Osteoblast (primary cell): Measurements from ENCODE around the gene DNAJB6. TPM values are rescaled to one million over a fixed set of nuclear protein-coding genes. Genes with fewer than 3 reads are reported as not detected.

ENCODE experiments used
- DNase-seq: peaks from one replicate; pipeline ENCODE4 v3.0.0; 2011; ENCODE audit warnings: low spot score, mixed read lengths; ENCODE audit not compliant: insufficient read length; ENCODE audit errors: missing footprints
- H2AFZ ChIP-seq: 2 replicates; pipeline ENCODE4 v1.6.0; 2011; ENCODE audit warnings: mild to moderate bottlenecking, low read length
- H3K27ac ChIP-seq: 2 replicates; pipeline ENCODE4 v1.5.1; 2011; ENCODE audit warnings: mild to moderate bottlenecking, low read depth, low read length, moderate library complexity
- H3K27me3 ChIP-seq: 2 replicates; pipeline ENCODE4 v1.6.0; 2012; ENCODE audit warnings: mild to moderate bottlenecking, control low read depth, inconsistent platforms, low read length, moderate library complexity; ENCODE audit not compliant: insufficient read depth
- H3K36me3 ChIP-seq: 2 replicates; pipeline ENCODE4 v1.5.1; 2011; ENCODE audit warnings: mild to moderate bottlenecking, low read length, control low read depth, moderate library complexity; ENCODE audit not compliant: insufficient read depth
- H3K4me1 ChIP-seq: 2 replicates; pipeline ENCODE4 v1.5.1; 2011; ENCODE audit warnings: mild to moderate bottlenecking, low read length, control low read depth, moderate library complexity; ENCODE audit not compliant: insufficient read depth
- H3K4me2 ChIP-seq: 2 replicates; pipeline ENCODE4 v1.6.0; 2011; ENCODE audit warnings: mild to moderate bottlenecking, low read length; ENCODE audit not compliant: insufficient read depth
- H3K4me3 ChIP-seq: fragments of 200-600 bp; sonication (generic); 3 replicates; pipeline ENCODE4 v1.5.1; 2012; ENCODE audit warnings: mild to moderate bottlenecking, low read length, inconsistent platforms; ENCODE audit not compliant: insufficient read depth
- H3K79me2 ChIP-seq: 2 replicates; pipeline ENCODE4 v1.6.0; 2012; ENCODE audit warnings: mild to moderate bottlenecking, low read length, control low read depth, inconsistent platforms; ENCODE audit not compliant: insufficient read depth
- H3K9me3 ChIP-seq: 2 replicates; pipeline ENCODE4 v1.5.1; 2011; ENCODE audit warnings: low read depth, low read length, control low read depth
- H4K20me1 ChIP-seq: 2 replicates; pipeline ENCODE4 v1.6.0; 2012; ENCODE audit warnings: mild to moderate bottlenecking, low read length, control low read depth; ENCODE audit not compliant: insufficient read depth
- CTCF ChIP-seq: IDR thresholded peaks from 2 replicates; pipeline ENCODE4 v1.5.1; 2011; ENCODE audit warnings: mild to moderate bottlenecking, low read depth, low read length, moderate library complexity; ENCODE audit errors: extremely low read depth
- total RNA-seq: library from RNA; depleted of rRNA; stranded (reverse); fragments of >200 nt; gene quantifications from 2 replicates; pipeline ENCODE4 v1.2.3, GENCODE V29; 2012

Gene DNAJB6
- total RNA-seq, 1 donor = 84.7 TPM

GRCh38 chr7:157384301-157384700 lies 47.5 kb downstream of the DNAJB6 start:
- Histone ChIP-seq H3K27me3 (no peaks in the 10 kb centered on the region), H3K4me3 (no peak overlapping the region), H3K4me1 (peaks cover 5% of the 10 kb centered on the region), H3K36me3 (peaks cover 65% of the 10 kb centered on the region), H3K27ac (no peak overlapping the region), H3K9me3 (no peaks in the 10 kb centered on the region), H3K4me2 (no peak overlapping the region), H4K20me1 (peaks cover 29% of the 10 kb centered on the region), H2AFZ (no peak overlapping the region), H3K79me2 (peaks cover 73% of the 10 kb centered on the region)
- TF ChIP-seq CTCF = no peak
- no peak for DNase-seq

- Histone ChIP-seq H3K36me3 (peaks cover 65% of the 10 kb centered on the region), H3K27me3 (no peaks in the 10 kb centered on the region), H3K4me2 (no peak overlapping the region), H3K79me2 (peaks cover 66% of the 10 kb centered on the region), H3K27ac (no peak overlapping the region), H3K4me1 (peaks cover 17% of the 10 kb centered on the region), H3K9me3 (no peaks in the 10 kb centered on the region), H3K4me3 (no peak overlapping the region), H2AFZ (no peak overlapping the region), H4K20me1 (peaks cover 20% of the 10 kb centered on the region)
- TF ChIP-seq CTCF = peak; percentile 94
- DNase-seq = no peak
Observed at GRCh38 chr7:157386979-157387800, 50.4 kb downstream of the DNAJB6 start.

- no peak overlapping the region for H3K4me2 ChIP-seq
- peaks cover 17% of the 10 kb centered on the region for H3K4me1 ChIP-seq
- H3K36me3 ChIP-seq = peaks cover 54% of the 10 kb centered on the region
- no peak overlapping the region for H3K4me3 ChIP-seq
- H3K27ac ChIP-seq = no peak overlapping the region
- peaks cover 62% of the 10 kb centered on the region for H3K79me2 ChIP-seq
- no peaks in the 10 kb centered on the region for H3K27me3 ChIP-seq
- no peaks in the 10 kb centered on the region for H3K9me3 ChIP-seq
- no peak overlapping the region for H2AFZ ChIP-seq
- no peak for TF ChIP-seq CTCF
- DNase-seq = no peak
- peaks cover 15% of the 10 kb centered on the region for H4K20me1 ChIP-seq
Observed at GRCh38 chr7:157388301-157388700, 51.5 kb downstream of the DNAJB6 start.

GRCh38 chr7:157389951-157390730 lies 53.3 kb downstream of the DNAJB6 start:
- no peak overlapping the region for H3K4me3 ChIP-seq
- H3K27ac ChIP-seq = peak overlapping the region; percentile 41
- no peak overlapping the region for H3K4me2 ChIP-seq
- H3K79me2 ChIP-seq = peaks cover 65% of the 10 kb centered on the region
- no peak for TF ChIP-seq CTCF
- no peaks in the 10 kb centered on the region for H3K27me3 ChIP-seq
- H3K36me3 ChIP-seq = peaks cover 36% of the 10 kb centered on the region
- peak; percentile 93 for DNase-seq
- H3K4me1 ChIP-seq = peaks cover 20% of the 10 kb centered on the region
- no peaks in the 10 kb centered on the region for H3K9me3 ChIP-seq
- peaks cover 17% of the 10 kb centered on the region for H4K20me1 ChIP-seq
- H2AFZ ChIP-seq = no peak overlapping the region
